PC-9 (cell line): ENCODE results near the gene ABHD3.
A peak's percentile ranks its signal among the peaks of the same experiment; 100 is the strongest.

Experiments
- CTCF ChIP-seq: fragments of 200-600 bp; sonication (generic); conservative IDR thresholded peaks from 2 replicates; pipeline ENCODE4 v1.6.1; 2017; ENCODE audit warnings: mixed run types, antibody characterized with exemption, mild to moderate bottlenecking, moderate library complexity
- EZH2 ChIP-seq: fragments of 200-600 bp; sonication (generic); IDR thresholded peaks from 2 replicates; pipeline ENCODE4 v1.8.0; 2017; ENCODE audit warnings: antibody characterized with exemption, low read depth

DNA sequence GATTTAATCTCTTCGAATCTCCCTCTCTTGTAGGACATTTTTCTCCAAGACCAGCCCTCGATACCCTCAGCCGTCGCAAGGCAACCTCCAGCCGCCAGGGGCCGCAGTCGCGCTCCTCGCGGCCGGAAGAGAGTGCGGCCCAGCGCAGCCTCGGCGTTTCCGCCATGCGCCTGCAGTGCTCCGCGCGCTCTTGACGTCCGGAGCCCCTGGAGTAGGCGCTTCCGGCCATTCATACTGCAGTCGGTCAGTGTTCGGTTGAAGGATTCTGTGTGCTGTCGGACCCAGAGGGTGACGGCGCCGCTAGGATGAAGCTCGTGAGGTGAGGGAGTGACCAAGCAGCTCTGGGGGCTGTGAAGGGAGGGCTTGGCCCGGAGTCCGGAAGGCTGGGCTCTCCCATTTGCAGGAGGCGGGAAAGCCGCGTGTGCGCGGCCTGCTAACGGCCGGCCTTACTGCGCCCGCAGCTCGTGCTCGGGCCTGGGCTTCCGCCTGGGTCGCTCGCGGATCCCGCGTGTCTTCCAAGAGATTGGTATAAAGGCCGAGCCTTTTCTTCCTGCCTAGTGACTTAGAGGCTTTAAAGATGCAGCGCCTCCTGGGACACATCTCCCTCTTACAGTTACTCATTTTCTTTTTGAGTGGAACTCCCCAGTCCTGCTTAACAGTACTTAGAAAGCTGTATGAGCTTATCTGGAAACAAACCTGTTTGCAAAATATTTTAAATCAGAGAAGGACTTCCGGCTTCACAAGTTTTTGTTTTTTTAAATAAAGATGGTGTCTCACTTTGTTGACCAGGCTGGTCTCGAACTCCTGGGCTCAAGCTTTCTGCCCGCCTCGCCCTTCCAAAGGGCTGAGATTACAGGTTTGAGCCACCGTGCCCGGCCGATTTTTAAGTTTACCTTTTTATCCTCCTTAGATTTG, 92.2 kb downstream of the ABHD3 start, which contains the start of gene SNRPD1:
- TF ChIP-seq CTCF (peak; percentile 80), EZH2 (no peak)
